T-helper 9 cell (primary cell): ENCODE data around the gene EXOC3L2.
A peak's percentile ranks its signal among the peaks of the same experiment; 100 is the strongest.

Source experiments
- DNase-seq: peaks from one replicate; pipeline ENCODE4 v3.0.0-alpha.2; 2020

The EXOC3L2 gene

GRCh38 chr19:45179072-45179891, 65.9 kb downstream of the EXOC3L2 start:
- peak; percentile 21 for DNase-seq

- DNase-seq = peak; percentile 99
Measured at GRCh38 chr19:45178262-45179071, 66.7 kb downstream of the EXOC3L2 start, which contains the start of gene BLOC1S3. Gene BLOC1S3 (plus strand): TSS chr19:45178784. CDS start chr19:45179297, 513 bp downstream.

GRCh38 chr19:45177817-45178261, 67.4 kb downstream of the EXOC3L2 start, which contains the start of gene TRAPPC6A:
Gene TRAPPC6A (minus strand): TSS chr19:45178237. CDS start chr19:45178218, 19 bp downstream.
- DNase-seq = no peak

- no peak for DNase-seq
Measured at GRCh38 chr19:45175515-45176345, 69.5 kb downstream of the EXOC3L2 start.

- DNase-seq = no peak
Measured at GRCh38 chr19:45173816-45174215, 71.4 kb downstream of the EXOC3L2 start.

- no peak for DNase-seq
Measured at GRCh38 chr19:45172611-45173208, 72.5 kb downstream of the EXOC3L2 start.

GRCh38 chr19:45172173-45172572, 73.0 kb downstream of the EXOC3L2 start:
- no peak for DNase-seq

- DNase-seq = peak; percentile 29
Measured at GRCh38 chr19:45171211-45171623, 74.0 kb downstream of the EXOC3L2 start.

- no peak for DNase-seq
Measured at GRCh38 chr19:45170146-45171106, 74.8 kb downstream of the EXOC3L2 start.

- no peak for DNase-seq
Measured at GRCh38 chr19:45169602-45170001, 75.6 kb downstream of the EXOC3L2 start.

- DNase-seq = no peak
Measured at GRCh38 chr19:45168767-45169351, 76.3 kb downstream of the EXOC3L2 start.

- DNase-seq = no peak
Measured at GRCh38 chr19:45166723-45167252, 78.4 kb downstream of the EXOC3L2 start.

GRCh38 chr19:45164577-45165335, 80.5 kb downstream of the EXOC3L2 start:
- DNase-seq = peak; percentile 44

GRCh38 chr19:45163751-45164460, 81.3 kb downstream of the EXOC3L2 start:
- no peak for DNase-seq

GRCh38 chr19:45163156-45163555, 82.1 kb downstream of the EXOC3L2 start:
- no peak for DNase-seq

GRCh38 chr19:45162608-45163143, 82.5 kb downstream of the EXOC3L2 start:
- no peak for DNase-seq
